K562 (cell line): ENCODE results near the gene HOXB5. TPM values are rescaled to one million over a fixed set of nuclear protein-coding genes. Genes with fewer than 3 reads are reported as not detected.

Source experiments
- CBFA2T2 ChIP-seq: fragments of 450-650 bp; conservative IDR thresholded peaks from 2 replicates; pipeline ENCODE4 v1.6.1; 2017; ENCODE audit warnings: mild to moderate bottlenecking
- FOXO4 ChIP-seq: fragments of 450-650 bp; formaldehyde crosslinking; IDR thresholded peaks from 2 replicates; pipeline ENCODE4 v1.4.0; 2020; ENCODE audit warnings: mild to moderate bottlenecking, moderate library complexity
- HNRNPLL ChIP-seq: fragments of 200-400 bp; formaldehyde crosslinking; IDR thresholded peaks from 2 replicates; pipeline ENCODE4 v1.6.1; 2017; ENCODE audit warnings: low read length, low read depth, mild to moderate bottlenecking; ENCODE audit not compliant: poor library complexity, severe bottlenecking
- MBD2 ChIP-seq: sonication (generic); IDR thresholded peaks from 2 replicates; pipeline ENCODE4 v1.6.1; 2016; ENCODE audit warnings: low read depth, borderline replicate concordance
- MGA ChIP-seq: fragments of 450-650 bp; IDR thresholded peaks from 2 replicates; pipeline ENCODE4 v1.6.1; 2016; ENCODE audit warnings: mild to moderate bottlenecking, moderate library complexity
- NRF1 ChIP-seq, 2 experiments: fragments of 450-650 bp; IDR thresholded peaks in 1 of 2; conservative IDR thresholded peaks in 1 of 2; 2 replicates each; pipeline ENCODE4 v1.6.1; 2014; ENCODE audit warnings: mild to moderate bottlenecking in 2 of 2
- NUFIP1 ChIP-seq: fragments of 450-650 bp; IDR thresholded peaks from 2 replicates; pipeline ENCODE4 v1.6.1; 2018; ENCODE audit not compliant: partially characterized antibody
- PHF21A ChIP-seq: fragments of 450-650 bp; IDR thresholded peaks from 2 replicates; pipeline ENCODE4 v1.6.1; 2017; ENCODE audit warnings: low read depth, borderline replicate concordance
- RBM22 ChIP-seq: fragments of 200-400 bp; formaldehyde crosslinking; IDR thresholded peaks from 2 replicates; pipeline ENCODE4 v1.6.1; 2018; ENCODE audit warnings: low read length, low read depth; ENCODE audit not compliant: poor library complexity, severe bottlenecking
- SIRT6 ChIP-seq: IDR thresholded peaks from one replicate; pipeline ENCODE4 v1.6.1; 2012; ENCODE audit warnings: low read depth, mild to moderate bottlenecking, control low read depth, inconsistent platforms, low read length, moderate library complexity
- SRSF9 ChIP-seq: fragments of 200-400 bp; formaldehyde crosslinking; IDR thresholded peaks from 2 replicates; pipeline ENCODE4 v1.6.1; 2017; ENCODE audit warnings: low read depth, low read length, borderline replicate concordance
- TBL1XR1 ChIP-seq, 2 experiments: IDR thresholded peaks; 2 replicates each; pipeline ENCODE4 v1.6.1; 2012; ENCODE audit warnings: improper control_type of control experiment in 2 of 2, low read length in 2 of 2, mild to moderate bottlenecking in 1 of 2
- ZNF197 ChIP-seq: fragments of 200-800 bp; sonication (Bioruptor generic); IDR thresholded peaks from 2 replicates; pipeline ENCODE4 v1.6.1; 2016; ENCODE audit warnings: low read depth, missing genetic modification characterization, missing compliant biosample characterization
- ZNF395 ChIP-seq: fragments of 200-800 bp; sonication (Bioruptor generic); IDR thresholded peaks from 2 replicates; pipeline ENCODE4 v1.6.1; 2017; ENCODE audit warnings: missing genetic modification characterization, missing compliant biosample characterization
- ZNF408 ChIP-seq: fragments of 250-450 bp; sonication (Bioruptor Pico); IDR thresholded peaks from 2 replicates; pipeline ENCODE4 v1.4.0; 2020; ENCODE audit warnings: low read depth, mild to moderate bottlenecking, moderate library complexity
- polyA plus RNA-seq, 8 experiments: library from polyadenylated mRNA; depleted of rRNA in 4 of 8; stranded (reverse) in 5 of 8; unstranded in 3 of 8; fragments of >200 nt; fragmentation: Nextera tagmentation in 2 of 8; fragmentation: Illumina TruSeq in 1 of 8; extraction: Ambion mirVana in 2 of 8; extraction: Trizol in 1 of 8; gene quantifications; 2 replicates each; pipeline versions ENCODE4 v1.2.1 to v1.2.3, GENCODE V29; 2011 to 2014; ENCODE audit warnings: inconsistent platforms in 1 of 8, missing spikeins in 1 of 8
- total RNA-seq, 7 experiments: library from RNA; depleted of rRNA in 6 of 7; stranded (reverse); fragments of >200 nt in 6 of 7; fragmentation: Illumina TruSeq in 2 of 7; extraction: Trizol in 2 of 7; gene quantifications; 2 replicates each; pipeline versions ENCODE4 v1.2.1 to v1.2.3, GENCODE V29; 2011 to 2021; ENCODE audit warnings: low replicate concordance in 1 of 7

The HOXB5 gene
- total and polyA plus RNA-seq, 9 of the 15 experiments (the other 6 are each of a cell fraction or from before 2014, with no cell fraction given), result 0.24 to 2.7 (median 0.65) TPM

DNA sequence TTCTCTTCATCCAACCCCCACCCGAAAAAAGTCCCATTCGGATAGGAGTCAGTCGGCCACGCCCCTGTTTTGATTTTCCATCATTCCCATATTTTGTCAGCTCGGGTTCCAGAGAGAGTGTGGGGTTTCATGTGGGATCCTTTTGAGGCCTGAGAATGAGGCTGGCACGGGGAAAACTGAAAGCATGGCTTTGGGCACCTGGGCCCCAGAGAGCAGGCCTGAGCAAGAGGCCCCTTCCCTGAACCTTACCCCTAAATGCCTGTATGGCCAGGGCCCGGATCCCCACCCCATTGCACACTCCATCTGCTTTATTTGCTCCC is 10.9 kb downstream of the HOXB5 start (continued):
- 0 out of 2 replicates have a peak, but pooled peaks have one; percentile 1 for TF ChIP-seq MGA
- 0 out of 2 replicates have a peak, but pooled peaks have one; percentile 51 for TF ChIP-seq ZNF395 (CRISPR knock-in tag)
- TF ChIP-seq CBFA2T2, result no peak
- TF ChIP-seq SRSF9, result no peak
- TF ChIP-seq RBM22, result no peak
- no peak for TF ChIP-seq PHF21A
- no peak for TF ChIP-seq TBL1XR1 (IDR thresholded peaks at IDR 0.05; ENCODE audit: low read length in 2 of 2)
- TF ChIP-seq ZNF197 (CRISPR knock-in tag), result 0 out of 2 replicates have a peak, but pooled peaks have one; percentile 51
- TF ChIP-seq NRF1 (conservative IDR thresholded peaks at IDR 0.05 in 1 of 2, IDR thresholded peaks at IDR 0.05 in 1 of 2), result peak; percentile 3 to 51; a peak in 3 of 4 replicates
- no peak for TF ChIP-seq HNRNPLL
- TF ChIP-seq FOXO4 (CRISPR knock-in tag), result no peak
- TF ChIP-seq MBD2, result 0 out of 2 replicates have a peak, but pooled peaks have one; percentile 4
- no peak for TF ChIP-seq ZNF408 (CRISPR knock-in tag)
- no peak for TF ChIP-seq SIRT6
- no peak for TF ChIP-seq NUFIP1
